HL-60 (cell line): ENCODE measurements around the gene HSDL2.

ENCODE experiments used
- GABPA ChIP-seq: IDR thresholded peaks from 2 replicates; pipeline ENCODE4 v1.6.1; 2012; ENCODE audit warnings: low read depth
- POLR2AphosphoS5 ChIP-seq: IDR thresholded peaks from 2 replicates; pipeline ENCODE4 v1.6.1; 2012; ENCODE audit warnings: low read depth
- TF ChIP-seq, protein P1 (sequence below): IDR thresholded peaks from one replicate; pipeline ENCODE4 v1.5.1; 2011; ENCODE audit warnings: low read length, control low read depth, inconsistent platforms; ENCODE audit not compliant: insufficient read depth
- TF ChIP-seq, protein P2 (sequence below): IDR thresholded peaks from 2 replicates; pipeline ENCODE4 v1.6.1; 2012; ENCODE audit warnings: low read depth; ENCODE audit not compliant: insufficient replicate concordance

- TF ChIP-seq, protein P1, sequence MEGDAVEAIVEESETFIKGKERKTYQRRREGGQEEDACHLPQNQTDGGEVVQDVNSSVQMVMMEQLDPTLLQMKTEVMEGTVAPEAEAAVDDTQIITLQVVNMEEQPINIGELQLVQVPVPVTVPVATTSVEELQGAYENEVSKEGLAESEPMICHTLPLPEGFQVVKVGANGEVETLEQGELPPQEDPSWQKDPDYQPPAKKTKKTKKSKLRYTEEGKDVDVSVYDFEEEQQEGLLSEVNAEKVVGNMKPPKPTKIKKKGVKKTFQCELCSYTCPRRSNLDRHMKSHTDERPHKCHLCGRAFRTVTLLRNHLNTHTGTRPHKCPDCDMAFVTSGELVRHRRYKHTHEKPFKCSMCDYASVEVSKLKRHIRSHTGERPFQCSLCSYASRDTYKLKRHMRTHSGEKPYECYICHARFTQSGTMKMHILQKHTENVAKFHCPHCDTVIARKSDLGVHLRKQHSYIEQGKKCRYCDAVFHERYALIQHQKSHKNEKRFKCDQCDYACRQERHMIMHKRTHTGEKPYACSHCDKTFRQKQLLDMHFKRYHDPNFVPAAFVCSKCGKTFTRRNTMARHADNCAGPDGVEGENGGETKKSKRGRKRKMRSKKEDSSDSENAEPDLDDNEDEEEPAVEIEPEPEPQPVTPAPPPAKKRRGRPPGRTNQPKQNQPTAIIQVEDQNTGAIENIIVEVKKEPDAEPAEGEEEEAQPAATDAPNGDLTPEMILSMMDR: no peak
- TF ChIP-seq POLR2AphosphoS5 (no peak), GABPA (no peak)
- TF ChIP-seq, protein P2, sequence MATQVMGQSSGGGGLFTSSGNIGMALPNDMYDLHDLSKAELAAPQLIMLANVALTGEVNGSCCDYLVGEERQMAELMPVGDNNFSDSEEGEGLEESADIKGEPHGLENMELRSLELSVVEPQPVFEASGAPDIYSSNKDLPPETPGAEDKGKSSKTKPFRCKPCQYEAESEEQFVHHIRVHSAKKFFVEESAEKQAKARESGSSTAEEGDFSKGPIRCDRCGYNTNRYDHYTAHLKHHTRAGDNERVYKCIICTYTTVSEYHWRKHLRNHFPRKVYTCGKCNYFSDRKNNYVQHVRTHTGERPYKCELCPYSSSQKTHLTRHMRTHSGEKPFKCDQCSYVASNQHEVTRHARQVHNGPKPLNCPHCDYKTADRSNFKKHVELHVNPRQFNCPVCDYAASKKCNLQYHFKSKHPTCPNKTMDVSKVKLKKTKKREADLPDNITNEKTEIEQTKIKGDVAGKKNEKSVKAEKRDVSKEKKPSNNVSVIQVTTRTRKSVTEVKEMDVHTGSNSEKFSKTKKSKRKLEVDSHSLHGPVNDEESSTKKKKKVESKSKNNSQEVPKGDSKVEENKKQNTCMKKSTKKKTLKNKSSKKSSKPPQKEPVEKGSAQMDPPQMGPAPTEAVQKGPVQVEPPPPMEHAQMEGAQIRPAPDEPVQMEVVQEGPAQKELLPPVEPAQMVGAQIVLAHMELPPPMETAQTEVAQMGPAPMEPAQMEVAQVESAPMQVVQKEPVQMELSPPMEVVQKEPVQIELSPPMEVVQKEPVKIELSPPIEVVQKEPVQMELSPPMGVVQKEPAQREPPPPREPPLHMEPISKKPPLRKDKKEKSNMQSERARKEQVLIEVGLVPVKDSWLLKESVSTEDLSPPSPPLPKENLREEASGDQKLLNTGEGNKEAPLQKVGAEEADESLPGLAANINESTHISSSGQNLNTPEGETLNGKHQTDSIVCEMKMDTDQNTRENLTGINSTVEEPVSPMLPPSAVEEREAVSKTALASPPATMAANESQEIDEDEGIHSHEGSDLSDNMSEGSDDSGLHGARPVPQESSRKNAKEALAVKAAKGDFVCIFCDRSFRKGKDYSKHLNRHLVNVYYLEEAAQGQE: no peak
Measured at GRCh38 chr9:112489039-112489546, 109.2 kb downstream of the HSDL2 start.
